MCF 10A (cell line): Measurements from ENCODE around the gene LAMB4. TPM values are rescaled to one million over a fixed set of nuclear protein-coding genes. Genes with fewer than 3 reads are reported as not detected.

ENCODE experiments used
- BruUV-seq: library from RNA; stranded (reverse); fragments of 400-500 nt; replicated peaks from 2 replicates; lab custom pipeline; 2021; lab: Mats Ljungman, UMichigan
- CTCF ChIA-PET: fragments of 300-600 bp; sonication (Branson Sonifier 250); formaldehyde crosslinking; extraction: SDS; loops from one replicate; lab custom pipeline; 2021; ENCODE audit warnings: antibody characterized with exemption, inconsistent platforms; lab: Yijun Ruan, JAX
- POLR2A ChIA-PET: fragments of 300-600, 350-650 bp; sonication (Branson Sonifier 250); formaldehyde crosslinking; extraction: SDS; loops from one replicate; lab custom pipeline; 2020; ENCODE audit warnings: antibody characterized with exemption, inconsistent platforms; lab: Yijun Ruan, JAX
- DNase-seq: peaks from one replicate; pipeline ENCODE4 v3.0.0-alpha.2; 2018; ENCODE audit not compliant: unreplicated experiment
- H3K27ac Mint-ChIP-seq: one replicate; pipeline ENCODE4 v1.8.0; 2022; ENCODE audit warnings: mild to moderate bottlenecking, low read depth, mixed read lengths; ENCODE audit not compliant: unreplicated experiment
- H3K27me3 Mint-ChIP-seq: one replicate; pipeline ENCODE4 v1.8.0; 2022; ENCODE audit warnings: mixed read lengths; ENCODE audit not compliant: insufficient read depth, unreplicated experiment
- H3K36me3 Mint-ChIP-seq: one replicate; pipeline ENCODE4 v1.8.0; 2022; ENCODE audit warnings: mild to moderate bottlenecking, moderate library complexity, mixed read lengths; ENCODE audit not compliant: insufficient read depth, unreplicated experiment
- H3K4me1 Mint-ChIP-seq: one replicate; pipeline ENCODE4 v1.8.0; 2022; ENCODE audit warnings: mixed read lengths; ENCODE audit not compliant: insufficient read depth, unreplicated experiment
- H3K4me3 Mint-ChIP-seq: one replicate; pipeline ENCODE4 v1.8.0; 2022; ENCODE audit warnings: mild to moderate bottlenecking, moderate library complexity, mixed read lengths; ENCODE audit not compliant: unreplicated experiment
- H3K9me3 Mint-ChIP-seq: one replicate; pipeline ENCODE4 v1.8.0; 2022; ENCODE audit warnings: mixed read lengths; ENCODE audit not compliant: unreplicated experiment
- CTCF ChIP-seq: fragments of 200-600 bp; IDR thresholded peaks from one replicate; pipeline ENCODE4 v1.8.0; 2022; ENCODE audit warnings: antibody characterized with exemption, mild to moderate bottlenecking; ENCODE audit not compliant: unreplicated experiment
- intact Hi-C: fragments of 100-400 bp; cut with micrococcal nuclease; formaldehyde crosslinking; loops from 2 replicates; pipeline ENCODE4 v1.14.1; 2022
- total RNA-seq: library from RNA; stranded (reverse); gene quantifications from 2 replicates; pipeline ENCODE4 v1.2.3, GENCODE V29; 2022

Gene LAMB4
- total RNA-seq, 1 experiment from 2014 or later: 0.35 TPM

GRCh38 chr7:108129018-108129965 lies 869 bp downstream of the LAMB4 start:
- Mint-ChIP-seq H3K9me3 (no peaks in the 10 kb centered on the region), H3K27ac (no peak overlapping the region), H3K36me3 (no peaks in the 10 kb centered on the region), H3K27me3 (no peaks in the 10 kb centered on the region), H3K4me3 (no peak overlapping the region), H3K4me1 (peaks cover 6% of the 10 kb centered on the region)
- POLR2A ChIA-PET: interaction anchor here (0.9 kb wide), 3 partner anchors 11 to 180 kb away, joined by 3 read pairs; no protein-coding TSS in a partner anchor
- intact Hi-C loops: no loop called here
- no peak for TF ChIP-seq CTCF
- CTCF ChIA-PET: interaction anchor here (1.1 to 4.5 kb wide), 3 partner anchors 16 to 61 kb away, joined by 3 to 36 read pairs (median 10); no protein-coding TSS in a partner anchor
- no peak for DNase-seq
- no TSS peak for BruUV-seq

GRCh38 chr7:108128514-108128913 lies 1.6 kb downstream of the LAMB4 start:
- Mint-ChIP-seq H3K27ac (no peak overlapping the region), H3K27me3 (no peaks in the 10 kb centered on the region), H3K36me3 (no peaks in the 10 kb centered on the region), H3K4me1 (peaks cover 6% of the 10 kb centered on the region), H3K9me3 (no peaks in the 10 kb centered on the region), H3K4me3 (no peak overlapping the region)
- no peak for DNase-seq
- no TSS peak for BruUV-seq
- TF ChIP-seq CTCF: no peak
- ChIA-PET CTCF (interaction anchor here (0.8 to 4.5 kb wide), 3 partner anchors 17 to 20 kb away, joined by 3 to 36 read pairs (median 5); no protein-coding TSS in a partner anchor), POLR2A (no interaction called here)
- intact Hi-C loops: no loop called here

GRCh38 chr7:108127461-108127860 lies 2.7 kb downstream of the LAMB4 start:
- no peaks in the 10 kb centered on the region for H3K9me3 Mint-ChIP-seq
- H3K27me3 Mint-ChIP-seq: no peaks in the 10 kb centered on the region
- no peak overlapping the region for H3K4me3 Mint-ChIP-seq
- ChIA-PET POLR2A (no interaction called here), CTCF (interaction anchor here (1.5 kb wide), 1 partner anchor 18 kb away, joined by 5 read pairs; no protein-coding TSS in a partner anchor)
- intact Hi-C loops: no loop called here
- H3K27ac Mint-ChIP-seq: no peak overlapping the region
- TF ChIP-seq CTCF: no peak
- no TSS peak for BruUV-seq
- DNase-seq: no peak
- H3K4me1 Mint-ChIP-seq: peaks cover 3% of the 10 kb centered on the region
- H3K36me3 Mint-ChIP-seq: no peaks in the 10 kb centered on the region

GRCh38 chr7:108124820-108125219 lies 5.3 kb downstream of the LAMB4 start:
- no TSS peak for BruUV-seq
- Mint-ChIP-seq H3K4me3 (no peak overlapping the region), H3K36me3 (no peaks in the 10 kb centered on the region), H3K27ac (no peak overlapping the region), H3K4me1 (no peaks in the 10 kb centered on the region), H3K9me3 (no peaks in the 10 kb centered on the region), H3K27me3 (no peaks in the 10 kb centered on the region)
- DNase-seq: peak; percentile 3
- CTCF ChIA-PET: interaction anchor here (0.6 to 1.3 kb wide), 2 partner anchors 21 to 108 kb away, joined by 3 to 4 read pairs; no protein-coding TSS in a partner anchor
- POLR2A ChIA-PET: interaction anchor here (0.8 to 1.0 kb wide), 3 partner anchors 12 to 29 kb away, joined by 3 read pairs; no protein-coding TSS in a partner anchor
- no peak for TF ChIP-seq CTCF
- intact Hi-C loops: no loop called here
